Panc1 (cell line): ENCODE results near the gene AKAP6. TPM values are rescaled to one million over a fixed set of nuclear protein-coding genes. Genes with fewer than 3 reads are reported as not detected.

Experiments
- ATAC-seq: fragments of 200-7000 bp; cut with Tn5 transposase; 2 replicates; pipeline ENCODE4 v1.9.1; 2020; ENCODE audit warnings: mild to moderate bottlenecking, moderate library complexity
- BruUV-seq: library from RNA; stranded (reverse); fragments of 400-500 nt; replicated peaks from 2 replicates; lab custom pipeline; 2021; lab: Mats Ljungman, UMichigan
- CTCF ChIA-PET: fragments of 300-600 bp; sonication (Branson Sonifier 250); formaldehyde crosslinking; loops from one replicate; lab custom pipeline; 2022; ENCODE audit warnings: antibody characterized with exemption; lab: Charles Lee
- POLR2A ChIA-PET: fragments of 300-600 bp; sonication (Branson Sonifier 250); formaldehyde crosslinking; loops from one replicate; lab custom pipeline; 2022; ENCODE audit warnings: antibody characterized with exemption; lab: Charles Lee
- DNase-seq: peaks from one replicate; pipeline ENCODE4 v3.0.0-alpha.2; 2010; ENCODE audit warnings: low read depth, low spot score
- H3K27ac ChIP-seq: 2 replicates; pipeline ENCODE4 v1.5.1; 2011; ENCODE audit warnings: mild to moderate bottlenecking, low read length, inconsistent platforms
- H3K27me3 ChIP-seq: fragments of 200-500 bp; sonication (Bioruptor generic); 2 replicates; pipeline ENCODE4 v1.6.0; 2014; ENCODE audit warnings: low read length, inconsistent platforms; ENCODE audit not compliant: control insufficient read depth, insufficient read depth
- H3K36me3 ChIP-seq: fragments of 200-500 bp; sonication (Bioruptor generic); 2 replicates; pipeline ENCODE4 v1.5.1; 2014; ENCODE audit warnings: inconsistent platforms, mild to moderate bottlenecking, low read length, moderate library complexity; ENCODE audit not compliant: control insufficient read depth, insufficient read depth
- H3K4me1 ChIP-seq: 2 replicates; pipeline ENCODE4 v1.5.1; 2011; ENCODE audit warnings: inconsistent platforms, mild to moderate bottlenecking, low read length, moderate library complexity; ENCODE audit not compliant: control insufficient read depth, insufficient read depth
- H3K4me3 ChIP-seq, 2 experiments: 2 replicates each; pipeline ENCODE4 v1.5.1; 2011 to 2012; ENCODE audit warnings: low read depth in 2 of 2, low read length in 2 of 2, mild to moderate bottlenecking in 2 of 2, inconsistent platforms in 1 of 2, moderate library complexity in 1 of 2
- H3K9me3 ChIP-seq: fragments of 200-500 bp; sonication (Bioruptor generic); 2 replicates; pipeline ENCODE4 v1.5.1; 2014; ENCODE audit warnings: low read depth, mild to moderate bottlenecking, inconsistent platforms, low read length, moderate library complexity; ENCODE audit not compliant: control insufficient read depth, insufficient read depth
- CTCF ChIP-seq: fragments of 450-650 bp; IDR thresholded peaks from 2 replicates; pipeline ENCODE4 v1.5.1; 2017; ENCODE audit warnings: mild to moderate bottlenecking
- POLR2AphosphoS5 ChIP-seq: IDR thresholded peaks from 2 replicates; pipeline ENCODE4 v1.6.1; 2012; ENCODE audit warnings: mild to moderate bottlenecking, low read depth, low read length, moderate library complexity
- SIN3A ChIP-seq: IDR thresholded peaks from 2 replicates; pipeline ENCODE4 v1.6.1; 2012; ENCODE audit warnings: low read depth, mild to moderate bottlenecking, low read length, moderate library complexity, borderline replicate concordance; ENCODE audit not compliant: insufficient read depth
- TCF7L2 ChIP-seq: IDR thresholded peaks from 2 replicates; pipeline ENCODE4 v1.6.1; 2011; ENCODE audit warnings: mild to moderate bottlenecking, low read depth, low read length, inconsistent platforms
- in situ Hi-C: cut with HindIII; loops from 2 replicates; pipeline ENCODE4 v1.10.0; 2016; ENCODE audit warnings: low sequenced_read_pairs, low pct_unique_long_range_greater_than_20kb
- intact Hi-C: fragments of 100-400 bp; cut with micrococcal nuclease; formaldehyde crosslinking; loops from one replicate; pipeline ENCODE4 v1.10.0; 2022; ENCODE audit not compliant: unreplicated experiment
- total RNA-seq: library from RNA; stranded (reverse); gene quantifications from one replicate; pipeline ENCODE4 v1.2.1, GENCODE V29; 2021; ENCODE audit not compliant: unreplicated experiment
- TF ChIP-seq, protein P1 (sequence below), 2 experiments: IDR thresholded peaks; 2 replicates each; pipeline ENCODE4 v1.6.1; 2011 to 2012; ENCODE audit warnings: low read depth in 2 of 2, control low read depth in 1 of 2, low read length in 1 of 2, mild to moderate bottlenecking in 1 of 2, moderate library complexity in 1 of 2; ENCODE audit not compliant: insufficient read depth in 1 of 2

Gene AKAP6
- total RNA-seq, 1 experiment from 2014 or later = 0.82 TPM

DNA sequence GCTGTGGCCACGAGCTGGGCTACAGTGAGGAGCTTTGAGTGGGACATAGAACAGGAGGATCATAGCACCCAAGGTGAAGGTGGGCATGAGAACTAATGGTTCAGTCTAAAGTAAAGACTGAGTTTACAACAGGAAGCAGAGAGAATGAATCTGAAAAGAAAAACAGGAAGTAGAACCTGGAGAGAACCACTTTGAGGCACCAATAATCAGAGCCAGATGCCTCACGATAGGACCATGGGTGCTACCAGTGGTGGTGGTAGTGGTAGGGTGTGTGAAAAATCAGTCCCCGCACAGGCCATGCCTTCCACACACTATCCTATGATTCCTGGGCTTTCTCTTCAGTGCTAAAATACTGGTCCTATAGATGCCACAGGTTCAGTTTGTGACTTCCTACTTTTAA, 293.6 kb downstream of the AKAP6 start:
- H3K27me3 ChIP-seq = no peaks in the 10 kb centered on the region

GRCh38 chr14:32623300-32624093, 294.4 kb downstream of the AKAP6 start:
- H3K27me3 ChIP-seq = no peaks in the 10 kb centered on the region
- no TSS peak for BruUV-seq
- intact Hi-C loops = no loop called here
- no peaks in the 10 kb centered on the region for H3K36me3 ChIP-seq
- TF ChIP-seq CTCF (no peak), TCF7L2 (no peak), SIN3A (no peak), POLR2AphosphoS5 (no peak)
- TF ChIP-seq, protein P1, sequence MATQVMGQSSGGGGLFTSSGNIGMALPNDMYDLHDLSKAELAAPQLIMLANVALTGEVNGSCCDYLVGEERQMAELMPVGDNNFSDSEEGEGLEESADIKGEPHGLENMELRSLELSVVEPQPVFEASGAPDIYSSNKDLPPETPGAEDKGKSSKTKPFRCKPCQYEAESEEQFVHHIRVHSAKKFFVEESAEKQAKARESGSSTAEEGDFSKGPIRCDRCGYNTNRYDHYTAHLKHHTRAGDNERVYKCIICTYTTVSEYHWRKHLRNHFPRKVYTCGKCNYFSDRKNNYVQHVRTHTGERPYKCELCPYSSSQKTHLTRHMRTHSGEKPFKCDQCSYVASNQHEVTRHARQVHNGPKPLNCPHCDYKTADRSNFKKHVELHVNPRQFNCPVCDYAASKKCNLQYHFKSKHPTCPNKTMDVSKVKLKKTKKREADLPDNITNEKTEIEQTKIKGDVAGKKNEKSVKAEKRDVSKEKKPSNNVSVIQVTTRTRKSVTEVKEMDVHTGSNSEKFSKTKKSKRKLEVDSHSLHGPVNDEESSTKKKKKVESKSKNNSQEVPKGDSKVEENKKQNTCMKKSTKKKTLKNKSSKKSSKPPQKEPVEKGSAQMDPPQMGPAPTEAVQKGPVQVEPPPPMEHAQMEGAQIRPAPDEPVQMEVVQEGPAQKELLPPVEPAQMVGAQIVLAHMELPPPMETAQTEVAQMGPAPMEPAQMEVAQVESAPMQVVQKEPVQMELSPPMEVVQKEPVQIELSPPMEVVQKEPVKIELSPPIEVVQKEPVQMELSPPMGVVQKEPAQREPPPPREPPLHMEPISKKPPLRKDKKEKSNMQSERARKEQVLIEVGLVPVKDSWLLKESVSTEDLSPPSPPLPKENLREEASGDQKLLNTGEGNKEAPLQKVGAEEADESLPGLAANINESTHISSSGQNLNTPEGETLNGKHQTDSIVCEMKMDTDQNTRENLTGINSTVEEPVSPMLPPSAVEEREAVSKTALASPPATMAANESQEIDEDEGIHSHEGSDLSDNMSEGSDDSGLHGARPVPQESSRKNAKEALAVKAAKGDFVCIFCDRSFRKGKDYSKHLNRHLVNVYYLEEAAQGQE (IDR thresholded peaks at IDR 0.05; ENCODE audit: insufficient read depth in 1 of 2, low read depth in 2 of 2, low read length in 1 of 2) = no peak
- ChIA-PET CTCF (no interaction called here), POLR2A (no interaction called here)
- H3K4me1 ChIP-seq = no peaks in the 10 kb centered on the region
- in situ Hi-C loops = no loop called here
- DNase-seq (no peak), ATAC-seq (no peak)
- no peak overlapping the region for H3K4me3 ChIP-seq
- H3K9me3 ChIP-seq = no peaks in the 10 kb centered on the region
- H3K27ac ChIP-seq = no peak overlapping the region

More for the DNA sequence above, 293.6 kb downstream of the AKAP6 start:
- no peaks in the 10 kb centered on the region for H3K4me1 ChIP-seq
- ATAC-seq (no peak), DNase-seq (no peak)
- CTCF ChIA-PET = no interaction called here
- intact Hi-C loops = no loop called here
- POLR2A ChIA-PET = no interaction called here
- in situ Hi-C loops = no loop called here
- H3K27ac ChIP-seq = no peak overlapping the region
- BruUV-seq = no TSS peak
- no peak for TF ChIP-seq SIN3A
- no peak for TF ChIP-seq CTCF
- TF ChIP-seq POLR2AphosphoS5 = no peak
- TF ChIP-seq, protein P1 (IDR thresholded peaks at IDR 0.05; ENCODE audit: insufficient read depth in 1 of 2, low read depth in 2 of 2, low read length in 1 of 2) = no peak
- no peak for TF ChIP-seq TCF7L2
- no peaks in the 10 kb centered on the region for H3K36me3 ChIP-seq
- H3K4me3 ChIP-seq = no peak overlapping the region
- H3K9me3 ChIP-seq = no peaks in the 10 kb centered on the region
